ENCODE results near the gene ITGA6. TPM values are rescaled to one million over a fixed set of nuclear protein-coding genes. Genes with fewer than 3 reads are reported as not detected.

Gene ITGA6
- total RNA-seq, 1 experiment from 2014 or later: 78.3 TPM

- no peak overlapping the region for H2BK20ac ChIP-seq (ENCODE audit: low read depth, low read length, poor library complexity, severe bottlenecking)
- no peak overlapping the region for H3K23ac ChIP-seq (ENCODE audit: insufficient read length, low read depth, low read length)
- H3K79me2 ChIP-seq (ENCODE audit: insufficient read depth, low read length): peaks cover 3% of the 10 kb centered on the region; the same call in 1 of the 2 replicates
- H2BK15ac ChIP-seq (ENCODE audit: low read depth, low read length): no peak overlapping the region
- H3K27ac ChIP-seq (ENCODE audit: insufficient read length, low read depth, low read length): no peak overlapping the region
- H3K4me1 ChIP-seq (ENCODE audit: insufficient read depth, low read length): no peaks in the 10 kb centered on the region; the same call in 1 of the 2 replicates
- no peak overlapping the region for H4K8ac ChIP-seq (replicated peaks; ENCODE audit: insufficient read length, low read depth, low read length)
- H4K20me1 ChIP-seq (ENCODE audit: control insufficient read depth, insufficient read depth, insufficient read length): no peaks in the 10 kb centered on the region
- H2BK12ac ChIP-seq (ENCODE audit: insufficient read length, low read depth, low read length): no peak overlapping the region
- H3K9ac ChIP-seq (ENCODE audit: extremely low read depth, insufficient read length, low read length): no peak overlapping the region
- H3K14ac ChIP-seq (ENCODE audit: insufficient read depth, low read length): no peak overlapping the region
- H4K5ac ChIP-seq (ENCODE audit: insufficient read length, low read depth, low read length): no peak overlapping the region
- H3K9me3 ChIP-seq (ENCODE audit: control insufficient read depth, low read depth, low read length): no peaks in the 10 kb centered on the region
- no peaks in the 10 kb centered on the region for H3K27me3 ChIP-seq (ENCODE audit: insufficient read depth, low read length)
- Mint-ChIP-seq H3K27me3 (ENCODE audit: low read depth) (no peaks in the 10 kb centered on the region), H3K4me3 (no peak overlapping the region), H3K9me3 (no peaks in the 10 kb centered on the region), H3K27ac (peak overlapping the region in 2 of 3 experiments; percentile 11 to 23; a peak in 2 of 7 replicates), H3K4me1 (peaks cover 29 to 34% of the 10 kb centered on the region in 2 experiments), H3K36me3 (ENCODE audit: insufficient read depth in 1 of 3, low read depth in 3 of 3) (peaks cover 18 to 59% (median 49%) of the 10 kb centered on the region in 3 experiments; a peak in 6 of 7 replicates)
- no peak overlapping the region for H2AFZ ChIP-seq (ENCODE audit: low read length)
- no peak overlapping the region for H2AK5ac ChIP-seq (ENCODE audit: insufficient read length, low read length)
- no peaks in the 10 kb centered on the region for H3K23me2 ChIP-seq (ENCODE audit: insufficient read length, low read depth, low read length, poor library complexity, severe bottlenecking)
- no peak overlapping the region for H3K4me2 ChIP-seq (ENCODE audit: insufficient read depth, insufficient read length, low read length)
- no CpG with 5 or more reads among the region's 8 CpGs for WGBS (ENCODE audit: extremely low coverage, insufficient read length, low lambda C conversion rate)
- no peak overlapping the region for H3K56ac ChIP-seq (ENCODE audit: insufficient read length, low read depth, low read length)
- no peak overlapping the region for H3T11ph ChIP-seq (ENCODE audit: low read length)
- no peak overlapping the region for H3K18ac ChIP-seq (ENCODE audit: insufficient read length, low read depth, low read length)
- H2BK5ac ChIP-seq (ENCODE audit: insufficient read length, low read length): no peak overlapping the region
- no peaks in the 10 kb centered on the region for H3K79me1 ChIP-seq (ENCODE audit: insufficient read depth, low read depth, low read length, poor library complexity, severe bottlenecking)
- H3K4ac ChIP-seq (ENCODE audit: low read depth, low read length): no peak overlapping the region
- no peak overlapping the region for H2BK120ac ChIP-seq (ENCODE audit: low read depth, low read length, poor library complexity, severe bottlenecking)
- no peak for DNase-seq
- no peak overlapping the region for H4K91ac ChIP-seq (ENCODE audit: insufficient read length, low read depth, low read length)
- TF ChIP-seq, protein P1, sequence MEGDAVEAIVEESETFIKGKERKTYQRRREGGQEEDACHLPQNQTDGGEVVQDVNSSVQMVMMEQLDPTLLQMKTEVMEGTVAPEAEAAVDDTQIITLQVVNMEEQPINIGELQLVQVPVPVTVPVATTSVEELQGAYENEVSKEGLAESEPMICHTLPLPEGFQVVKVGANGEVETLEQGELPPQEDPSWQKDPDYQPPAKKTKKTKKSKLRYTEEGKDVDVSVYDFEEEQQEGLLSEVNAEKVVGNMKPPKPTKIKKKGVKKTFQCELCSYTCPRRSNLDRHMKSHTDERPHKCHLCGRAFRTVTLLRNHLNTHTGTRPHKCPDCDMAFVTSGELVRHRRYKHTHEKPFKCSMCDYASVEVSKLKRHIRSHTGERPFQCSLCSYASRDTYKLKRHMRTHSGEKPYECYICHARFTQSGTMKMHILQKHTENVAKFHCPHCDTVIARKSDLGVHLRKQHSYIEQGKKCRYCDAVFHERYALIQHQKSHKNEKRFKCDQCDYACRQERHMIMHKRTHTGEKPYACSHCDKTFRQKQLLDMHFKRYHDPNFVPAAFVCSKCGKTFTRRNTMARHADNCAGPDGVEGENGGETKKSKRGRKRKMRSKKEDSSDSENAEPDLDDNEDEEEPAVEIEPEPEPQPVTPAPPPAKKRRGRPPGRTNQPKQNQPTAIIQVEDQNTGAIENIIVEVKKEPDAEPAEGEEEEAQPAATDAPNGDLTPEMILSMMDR (conservative IDR thresholded peaks at IDR 0.05): no peak
These were observed 40.0 kb downstream of the ITGA6 start for GRCh38 chr2:172467382-172467781.

Measured in H9 (cell line).